HG03045 (cell line): ENCODE measurements around the gene BEGAIN.

Source experiments
- ATAC-seq: cut with Tn5 transposase; IDR thresholded peaks from one replicate; pipeline ENCODE4 v1.9.1; 2021; ENCODE audit warnings: mild to moderate bottlenecking, moderate library complexity; ENCODE audit not compliant: unreplicated experiment

Gene BEGAIN

GRCh38 chr14:100538351-100539002 lies 48.7 kb downstream of the BEGAIN start:
- no peak for ATAC-seq

- ATAC-seq, result no peak
Observed at GRCh38 chr14:100537446-100538350, 49.5 kb downstream of the BEGAIN start.

- no peak for ATAC-seq
Observed at GRCh38 chr14:100536721-100537445, 50.3 kb downstream of the BEGAIN start.

- no peak for ATAC-seq
Observed at GRCh38 chr14:100536121-100536510, 51.1 kb downstream of the BEGAIN start.

- ATAC-seq, result no peak
Observed at GRCh38 chr14:100535287-100536120, 51.7 kb downstream of the BEGAIN start.

- ATAC-seq, result no peak
Observed at GRCh38 chr14:100534528-100535286, 52.5 kb downstream of the BEGAIN start.

GRCh38 chr14:100533656-100534485 lies 53.3 kb downstream of the BEGAIN start:
- ATAC-seq, result no peak

- ATAC-seq, result no peak
Observed at GRCh38 chr14:100532906-100533655, 54.1 kb downstream of the BEGAIN start.

- ATAC-seq, result no peak
Observed at GRCh38 chr14:100532154-100532861, 54.9 kb downstream of the BEGAIN start.

- ATAC-seq, result no peak
Observed at GRCh38 chr14:100531152-100532121, 55.8 kb downstream of the BEGAIN start.

GRCh38 chr14:100530270-100531072 lies 56.7 kb downstream of the BEGAIN start:
- ATAC-seq, result no peak

GRCh38 chr14:100529561-100530031 lies 57.6 kb downstream of the BEGAIN start:
- ATAC-seq, result no peak

GRCh38 chr14:100528962-100529560 lies 58.2 kb downstream of the BEGAIN start:
- no peak for ATAC-seq

GRCh38 chr14:100526632-100527031 lies 60.6 kb downstream of the BEGAIN start:
- no peak for ATAC-seq

- no peak for ATAC-seq
Observed at GRCh38 chr14:100526057-100526456, 61.2 kb downstream of the BEGAIN start.
